IMR-90 (cell line): ENCODE measurements around the gene SLX9. TPM values are rescaled to one million over a fixed set of nuclear protein-coding genes. Genes with fewer than 3 reads are reported as not detected.

ENCODE experiments used
- ATAC-seq: fragments of 200-7000 bp; cut with Tn5 transposase; 2 replicates; pipeline ENCODE4 v1.9.1; 2020; ENCODE audit warnings: low read depth, mild to moderate bottlenecking, moderate library complexity
- BruUV-seq: library from RNA; stranded (reverse); fragments of 400-500 nt; replicated peaks from 2 replicates; lab custom pipeline; 2021; lab: Mats Ljungman, UMichigan
- CTCF ChIA-PET: fragments of 300-600 bp; formaldehyde crosslinking; extraction: SDS; loops from one replicate; lab custom pipeline; 2021; ENCODE audit warnings: antibody characterized with exemption; lab: Yijun Ruan, JAX
- POLR2A ChIA-PET: fragments of 300-600 bp; sonication (Branson Sonifier 250); formaldehyde crosslinking; loops from one replicate; lab custom pipeline; 2022; ENCODE audit warnings: antibody characterized with exemption; ENCODE audit not compliant: unreplicated experiment; lab: Charles Lee
- DNase-seq: peaks from one replicate; pipeline ENCODE4 v3.0.0; 2013
- H2AFZ ChIP-seq: replicated peaks from 2 replicates; pipeline ENCODE3; 2013; ENCODE audit warnings: low read length, mild to moderate bottlenecking; ENCODE audit not compliant: poor library complexity
- H2AK5ac ChIP-seq: 2 replicates; pipeline ENCODE4 v1.6.1; 2013; ENCODE audit warnings: low read depth, low read length, inconsistent platforms
- H2AK9ac ChIP-seq: replicated peaks from 2 replicates; pipeline ENCODE3; 2013; ENCODE audit warnings: mild to moderate bottlenecking, low read depth, low read length, moderate library complexity; ENCODE audit not compliant: poor library complexity
- H2BK120ac ChIP-seq: 2 replicates; pipeline ENCODE4 v1.6.1; 2013; ENCODE audit warnings: low read depth, low read length, inconsistent platforms
- H2BK15ac ChIP-seq: 3 replicates; pipeline ENCODE4 v1.6.1; 2013; ENCODE audit warnings: low read depth, low read length, inconsistent platforms
- H2BK20ac ChIP-seq: 2 replicates; pipeline ENCODE4 v1.6.1; 2013; ENCODE audit warnings: low read depth, mild to moderate bottlenecking, inconsistent platforms, low read length, moderate library complexity
- H2BK5ac ChIP-seq: 2 replicates; pipeline ENCODE4 v1.6.1; 2013; ENCODE audit warnings: mild to moderate bottlenecking, low read depth, low read length, inconsistent platforms; ENCODE audit not compliant: poor library complexity, severe bottlenecking
- H3K14ac ChIP-seq: replicated peaks from 2 replicates; pipeline ENCODE4 v1.6.1; 2013; ENCODE audit warnings: low read depth, low read length, inconsistent platforms
- H3K18ac ChIP-seq: 2 replicates; pipeline ENCODE4 v1.6.1; 2013; ENCODE audit warnings: low read depth, low read length, control low read depth
- H3K23ac ChIP-seq: 2 replicates; pipeline ENCODE4 v1.6.1; 2013; ENCODE audit warnings: low read depth, low read length, inconsistent platforms
- H3K27ac ChIP-seq: 2 replicates; pipeline ENCODE4 v1.5.1; 2013; ENCODE audit warnings: mild to moderate bottlenecking, control low read depth, low read length; ENCODE audit not compliant: insufficient read depth
- H3K27me3 ChIP-seq: 2 replicates; pipeline ENCODE4 v1.6.1; 2013; ENCODE audit warnings: low read length; ENCODE audit not compliant: control insufficient read depth, insufficient read depth
- H3K36me3 ChIP-seq: 2 replicates; pipeline ENCODE4 v1.6.1; 2013; ENCODE audit warnings: low read length, mixed read lengths; ENCODE audit not compliant: control insufficient read depth, insufficient read depth
- H3K4ac ChIP-seq: 2 replicates; pipeline ENCODE4 v1.6.1; 2013; ENCODE audit warnings: low read depth, low read length, inconsistent platforms
- H3K4me1 ChIP-seq: 2 replicates; pipeline ENCODE4 v1.6.1; 2013; ENCODE audit warnings: low read length, mixed read lengths; ENCODE audit not compliant: control insufficient read depth, insufficient read depth
- H3K4me2 ChIP-seq: 2 replicates; pipeline ENCODE4 v1.6.1; 2013; ENCODE audit warnings: low read depth, mild to moderate bottlenecking, control low read depth, low read length, moderate library complexity
- H3K4me3 ChIP-seq: 2 replicates; pipeline ENCODE4 v1.5.1; 2013; ENCODE audit warnings: low read depth, mild to moderate bottlenecking, control low read depth, low read length, moderate library complexity; ENCODE audit not compliant: insufficient read depth
- H3K56ac ChIP-seq: 2 replicates; pipeline ENCODE4 v1.6.1; 2013; ENCODE audit warnings: low read length, inconsistent platforms; ENCODE audit not compliant: insufficient read depth; ENCODE audit errors: extremely low read depth
- H3K79me1 ChIP-seq, 2 experiments: 2 replicates each; pipeline ENCODE4 v1.6.1; 2013; ENCODE audit warnings: low read length in 2 of 2, inconsistent platforms in 1 of 2, low read depth in 1 of 2
- H3K9ac ChIP-seq: 2 replicates; pipeline ENCODE4 v1.6.1; 2013; ENCODE audit warnings: low read depth, low read length, control low read depth
- H3K9me1 ChIP-seq: 2 replicates; pipeline ENCODE4 v1.6.1; 2013; ENCODE audit warnings: low read length, inconsistent platforms; ENCODE audit not compliant: insufficient read depth
- H3K9me3 ChIP-seq: 2 replicates; pipeline ENCODE4 v1.6.1; 2013; ENCODE audit warnings: low read length; ENCODE audit not compliant: control insufficient read depth, insufficient read depth
- H4K20me1 ChIP-seq: 2 replicates; pipeline ENCODE4 v1.6.1; 2013; ENCODE audit warnings: low read length, inconsistent platforms; ENCODE audit not compliant: insufficient read depth
- H4K5ac ChIP-seq: 2 replicates; pipeline ENCODE4 v1.6.1; 2013; ENCODE audit warnings: mild to moderate bottlenecking, low read depth, low read length, control low read depth
- H4K8ac ChIP-seq, 2 experiments: 2 replicates each; pipeline ENCODE4 v1.6.1; 2013; ENCODE audit warnings: low read depth in 2 of 2, low read length in 2 of 2, control low read depth in 1 of 2, inconsistent platforms in 1 of 2
- H4K91ac ChIP-seq: 2 replicates; pipeline ENCODE4 v1.6.1; 2013; ENCODE audit warnings: low read depth, low read length, inconsistent platforms; ENCODE audit not compliant: insufficient read depth
- BHLHE40 ChIP-seq: fragments of 150-350 bp; IDR thresholded peaks from 2 replicates; pipeline ENCODE4 v1.6.1; 2016; ENCODE audit warnings: mild to moderate bottlenecking, low read depth, low read length
- CEBPB ChIP-seq: IDR thresholded peaks from 2 replicates; pipeline ENCODE4 v1.6.1; 2012; ENCODE audit warnings: low read depth, low read length, improper control_type of control experiment
- CHD1 ChIP-seq: IDR thresholded peaks from 2 replicates; pipeline ENCODE4 v1.6.1; 2012; ENCODE audit warnings: low read depth, low read length, improper control_type of control experiment
- FOS ChIP-seq: fragments of 150-350 bp; IDR thresholded peaks from 2 replicates; pipeline ENCODE4 v1.6.1; 2016; ENCODE audit warnings: low read depth, low read length
- NFE2L2 ChIP-seq: fragments of 150-350 bp; IDR thresholded peaks from 2 replicates; pipeline ENCODE4 v1.6.1; 2016; ENCODE audit warnings: low read depth, mild to moderate bottlenecking, low read length
- POLR2A ChIP-seq: IDR thresholded peaks from 2 replicates; pipeline ENCODE4 v1.6.1; 2012; ENCODE audit warnings: mild to moderate bottlenecking, low read depth, low read length
- RAD21 ChIP-seq: IDR thresholded peaks from 2 replicates; pipeline ENCODE4 v1.6.1; 2012; ENCODE audit warnings: low read length, improper control_type of control experiment
- RCOR1 ChIP-seq: IDR thresholded peaks from 2 replicates; pipeline ENCODE4 v1.6.1; 2012; ENCODE audit warnings: mild to moderate bottlenecking, low read length, improper control_type of control experiment; ENCODE audit not compliant: insufficient replicate concordance
- RFX5 ChIP-seq: IDR thresholded peaks from 2 replicates; pipeline ENCODE4 v1.8.0; 2012; ENCODE audit warnings: low read depth, mild to moderate bottlenecking, low read length, moderate library complexity
- SMC3 ChIP-seq: fragments of 150-350 bp; IDR thresholded peaks from 2 replicates; pipeline ENCODE4 v1.6.1; 2016; ENCODE audit warnings: low read depth, mild to moderate bottlenecking, antibody characterized with exemption, low read length, moderate library complexity
- WGBS, 2 experiments: methylation state at CpG; one replicate each; pipeline versions ENCODE4 v1.1.5 to v1.1.7; 2013; ENCODE audit warnings: missing lambda C conversion rate in 2 of 2; ENCODE audit not compliant: insufficient read length in 1 of 2; ENCODE audit errors: extremely low coverage in 2 of 2; 5-methylcytosine and 5-hydroxymethylcytosine counted together
- dilution Hi-C: fragments of 300-500 bp; cut with HindIII; formaldehyde crosslinking; loops from one replicate; pipeline ENCODE4 v1.14.3; 2018; ENCODE audit warnings: low sequenced_read_pairs; ENCODE audit not compliant: unreplicated experiment
- in situ Hi-C: fragments of 300-500 bp; cut with MboI; formaldehyde crosslinking; loops from 3 replicates; pipeline ENCODE4 v1.14.3; 2019; ENCODE audit warnings: low sequenced_read_pairs, inconsistent platforms, mixed read lengths
- intact Hi-C: fragments of 100-400 bp; cut with micrococcal nuclease; formaldehyde crosslinking; loops from 2 replicates; pipeline ENCODE4 v1.10.0; 2022
- polyA plus RNA-seq, 3 experiments: library from polyadenylated mRNA; depleted of rRNA; stranded (reverse); fragments of >200 nt; gene quantifications; 2 replicates each; pipeline ENCODE4 v1.2.3, GENCODE V29; 2012; ENCODE audit warnings: low replicate concordance in 1 of 3
- total RNA-seq: library from RNA; depleted of rRNA; stranded (reverse); fragments of >200 nt; gene quantifications from 2 replicates; pipeline ENCODE4 v1.2.3, GENCODE V29; 2012
- TF ChIP-seq, protein P1 (sequence below): fragments of 150-350 bp; IDR thresholded peaks from 2 replicates; pipeline ENCODE4 v1.6.1; 2016; ENCODE audit warnings: low read depth, mild to moderate bottlenecking, low read length, moderate library complexity, borderline replicate concordance
- TF ChIP-seq, protein P2 (sequence below): fragments of 150-350 bp; IDR thresholded peaks from 2 replicates; pipeline ENCODE4 v1.6.1; 2017; ENCODE audit warnings: mild to moderate bottlenecking, antibody characterized with exemption, low read length, low read depth

SLX9 gene
- total and polyA plus RNA-seq, 2 of the 4 experiments (the other 2 are of a cell fraction) = 10.4 to 21.7 TPM

DNA sequence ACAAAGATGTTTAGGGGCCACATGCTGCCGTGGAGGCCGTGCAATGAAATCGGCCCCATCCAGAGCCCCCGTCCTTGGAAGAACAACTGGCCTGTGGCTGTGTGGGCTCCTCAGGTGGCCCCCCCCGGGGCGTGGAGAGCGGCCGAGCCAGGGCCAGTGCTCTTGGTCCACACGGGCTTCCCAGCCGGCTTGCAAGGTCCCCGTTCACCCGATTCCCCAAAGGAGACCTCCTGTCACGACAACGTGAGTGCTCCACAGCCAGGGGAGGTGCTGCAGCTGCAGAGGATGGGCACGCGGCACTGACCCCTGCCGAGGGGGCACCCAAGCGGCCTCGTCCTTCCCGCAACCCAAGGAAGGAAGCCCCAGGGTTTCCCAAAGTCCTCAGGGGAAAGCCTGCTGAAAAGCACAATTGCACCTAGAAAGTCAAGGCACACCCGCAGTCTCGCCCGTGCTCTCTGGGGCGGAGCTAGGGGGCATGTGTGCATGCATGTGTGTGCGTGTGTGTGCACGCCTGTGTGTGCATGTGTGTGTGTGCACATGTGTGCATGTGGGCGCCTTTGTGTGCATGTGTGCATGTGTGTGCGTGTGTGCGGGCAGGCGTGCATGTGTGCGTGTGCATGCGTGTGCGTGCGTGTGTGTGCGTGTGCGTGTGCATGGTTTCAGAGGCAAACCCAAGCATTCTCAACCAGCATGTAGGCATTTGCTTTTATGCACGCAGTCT lies 48.2 kb downstream of the SLX9 start:
- no TSS peak for BruUV-seq
- Histone ChIP-seq H4K20me1 (peaks cover 10% of the 10 kb centered on the region; the same call in 1 of the 2 replicates), H3K27ac (no peak overlapping the region), H3K9ac (no peak overlapping the region), H2BK120ac (no peak overlapping the region), H3K9me3 (no peaks in the 10 kb centered on the region), H3K18ac (no peak overlapping the region), H3K4me3 (no peak overlapping the region), H3K27me3 (peaks cover 20% of the 10 kb centered on the region), H3K9me1 (no peaks in the 10 kb centered on the region), H3K56ac (no peak overlapping the region), H3K23ac (no peak overlapping the region), H4K91ac (no peak overlapping the region), H4K8ac (no peak overlapping the region), H2AK5ac (no peak overlapping the region), H4K5ac (no peak overlapping the region), H3K14ac (no peak overlapping the region), H2BK20ac (no peak overlapping the region), H2BK15ac (no peak overlapping the region), H2BK5ac (no peak overlapping the region), H3K4me2 (no peak overlapping the region), H3K79me1 (no peaks in the 10 kb centered on the region), H2AFZ (no peak overlapping the region), H3K4me1 (peaks cover 25% of the 10 kb centered on the region), H2AK9ac (no peak overlapping the region), H3K36me3 (no peaks in the 10 kb centered on the region), H3K4ac (no peak overlapping the region)
- POLR2A ChIA-PET = interaction anchor here (0.6 kb wide), 1 partner anchor 261 kb away, joined by 3 read pairs; no protein-coding TSS in a partner anchor
- dilution Hi-C loops (no loop called here), in situ Hi-C loops (no loop called here), intact Hi-C loops (no loop called here)
- CTCF ChIA-PET = interaction anchor here (1.0 kb wide), 1 partner anchor 150 kb away, joined by 3 read pairs; no protein-coding TSS in a partner anchor
- DNase-seq = no peak
- TF ChIP-seq, protein P1, sequence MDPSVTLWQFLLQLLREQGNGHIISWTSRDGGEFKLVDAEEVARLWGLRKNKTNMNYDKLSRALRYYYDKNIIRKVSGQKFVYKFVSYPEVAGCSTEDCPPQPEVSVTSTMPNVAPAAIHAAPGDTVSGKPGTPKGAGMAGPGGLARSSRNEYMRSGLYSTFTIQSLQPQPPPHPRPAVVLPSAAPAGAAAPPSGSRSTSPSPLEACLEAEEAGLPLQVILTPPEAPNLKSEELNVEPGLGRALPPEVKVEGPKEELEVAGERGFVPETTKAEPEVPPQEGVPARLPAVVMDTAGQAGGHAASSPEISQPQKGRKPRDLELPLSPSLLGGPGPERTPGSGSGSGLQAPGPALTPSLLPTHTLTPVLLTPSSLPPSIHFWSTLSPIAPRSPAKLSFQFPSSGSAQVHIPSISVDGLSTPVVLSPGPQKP = no peak
- no peak for TF ChIP-seq SMC3
- TF ChIP-seq CHD1 = no peak
- TF ChIP-seq BHLHE40 = no peak
- no peak for TF ChIP-seq CEBPB
- TF ChIP-seq POLR2A = no peak
- TF ChIP-seq, protein P2, sequence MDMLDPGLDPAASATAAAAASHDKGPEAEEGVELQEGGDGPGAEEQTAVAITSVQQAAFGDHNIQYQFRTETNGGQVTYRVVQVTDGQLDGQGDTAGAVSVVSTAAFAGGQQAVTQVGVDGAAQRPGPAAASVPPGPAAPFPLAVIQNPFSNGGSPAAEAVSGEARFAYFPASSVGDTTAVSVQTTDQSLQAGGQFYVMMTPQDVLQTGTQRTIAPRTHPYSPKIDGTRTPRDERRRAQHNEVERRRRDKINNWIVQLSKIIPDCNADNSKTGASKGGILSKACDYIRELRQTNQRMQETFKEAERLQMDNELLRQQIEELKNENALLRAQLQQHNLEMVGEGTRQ = no peak
- TF ChIP-seq FOS = no peak
- no peak for TF ChIP-seq RFX5
- no peak for TF ChIP-seq RAD21
- TF ChIP-seq RCOR1 = no peak
- TF ChIP-seq NFE2L2 = no peak
- 88% methylated on average over 23 of the region's 37 CpGs; no CpG with 5 or more reads in 1 of the 2 experiments for WGBS, 2 experiments
- ATAC-seq = no peak
